AG09319 (cell line): ENCODE measurements around the gene AAR2.

ENCODE experiments used
- DNase-seq: peaks from one replicate; pipeline ENCODE4 v3.0.0-alpha.2; 2010; ENCODE audit warnings: low read depth; ENCODE audit errors: extremely low read depth
- TF ChIP-seq, protein P1 (sequence below): IDR thresholded peaks from 2 replicates; pipeline ENCODE4 v1.5.1; 2011; ENCODE audit warnings: low read depth, mild to moderate bottlenecking, inconsistent platforms, low read length, moderate library complexity

Gene AAR2

DNA sequence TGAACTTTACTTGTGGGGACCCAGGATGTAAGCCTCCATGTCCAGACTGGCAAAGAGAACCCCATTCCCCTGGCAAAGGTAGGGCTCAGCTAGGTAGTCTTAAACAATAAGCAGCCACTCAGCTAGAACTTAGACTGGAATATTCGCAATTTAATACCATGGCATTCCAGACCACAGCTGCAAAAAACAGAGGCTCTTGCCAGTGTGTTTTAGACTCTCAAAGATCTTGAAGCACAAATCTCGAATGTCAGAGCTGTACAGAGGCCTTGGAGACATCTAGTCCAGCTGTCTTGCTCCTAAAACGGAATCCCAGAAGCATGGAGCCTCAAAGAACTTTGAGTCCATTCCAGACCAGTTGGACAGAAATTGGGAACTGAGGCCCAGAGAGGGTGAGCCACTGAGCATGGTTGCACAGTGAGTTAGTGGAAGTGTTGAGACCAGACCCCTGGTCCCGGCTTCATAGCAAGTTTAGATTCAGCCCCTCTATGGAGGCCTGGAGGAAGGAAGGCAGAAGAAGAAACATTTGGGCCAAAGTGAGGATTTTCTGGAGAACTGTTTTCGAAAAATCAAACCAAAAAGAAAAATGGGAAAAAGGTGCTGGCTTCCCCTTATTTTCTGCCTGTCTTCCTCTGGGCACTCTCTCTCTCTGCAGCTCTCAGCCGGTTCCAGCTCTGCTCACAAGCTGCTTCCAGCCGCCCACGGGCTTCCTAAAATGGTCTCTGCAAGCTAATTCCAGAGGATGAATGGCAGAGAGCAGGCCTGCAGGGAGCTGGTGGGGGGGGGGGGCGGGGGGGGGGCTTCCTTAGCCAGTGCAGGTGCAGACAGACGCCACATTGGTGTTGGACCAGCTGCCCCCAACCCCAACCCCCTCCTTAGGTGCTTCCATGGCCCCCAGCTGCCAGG is 32.4 kb downstream of the AAR2 start:
- TF ChIP-seq, protein P1, sequence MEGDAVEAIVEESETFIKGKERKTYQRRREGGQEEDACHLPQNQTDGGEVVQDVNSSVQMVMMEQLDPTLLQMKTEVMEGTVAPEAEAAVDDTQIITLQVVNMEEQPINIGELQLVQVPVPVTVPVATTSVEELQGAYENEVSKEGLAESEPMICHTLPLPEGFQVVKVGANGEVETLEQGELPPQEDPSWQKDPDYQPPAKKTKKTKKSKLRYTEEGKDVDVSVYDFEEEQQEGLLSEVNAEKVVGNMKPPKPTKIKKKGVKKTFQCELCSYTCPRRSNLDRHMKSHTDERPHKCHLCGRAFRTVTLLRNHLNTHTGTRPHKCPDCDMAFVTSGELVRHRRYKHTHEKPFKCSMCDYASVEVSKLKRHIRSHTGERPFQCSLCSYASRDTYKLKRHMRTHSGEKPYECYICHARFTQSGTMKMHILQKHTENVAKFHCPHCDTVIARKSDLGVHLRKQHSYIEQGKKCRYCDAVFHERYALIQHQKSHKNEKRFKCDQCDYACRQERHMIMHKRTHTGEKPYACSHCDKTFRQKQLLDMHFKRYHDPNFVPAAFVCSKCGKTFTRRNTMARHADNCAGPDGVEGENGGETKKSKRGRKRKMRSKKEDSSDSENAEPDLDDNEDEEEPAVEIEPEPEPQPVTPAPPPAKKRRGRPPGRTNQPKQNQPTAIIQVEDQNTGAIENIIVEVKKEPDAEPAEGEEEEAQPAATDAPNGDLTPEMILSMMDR: no peak
- no peak for DNase-seq

DNA sequence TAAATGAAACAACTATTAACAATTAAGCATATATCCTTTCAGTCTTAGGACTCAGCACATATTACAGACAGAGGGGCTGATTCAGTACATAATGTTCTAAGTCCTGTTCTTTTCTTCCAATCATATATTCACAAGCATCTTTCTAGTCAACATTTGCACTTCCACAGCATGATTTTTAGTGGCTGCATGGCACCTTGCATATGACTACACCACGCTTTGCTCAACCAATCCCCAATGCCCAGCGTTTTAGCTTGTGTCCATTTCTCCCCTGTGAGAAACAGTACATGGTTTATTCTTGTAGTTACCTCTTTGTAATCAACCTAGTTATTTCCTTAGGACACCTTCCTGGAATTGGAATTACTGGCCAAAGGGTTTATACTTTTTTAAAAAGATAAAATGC is 33.2 kb downstream of the AAR2 start:
- DNase-seq: no peak
- TF ChIP-seq, protein P1: no peak

DNA sequence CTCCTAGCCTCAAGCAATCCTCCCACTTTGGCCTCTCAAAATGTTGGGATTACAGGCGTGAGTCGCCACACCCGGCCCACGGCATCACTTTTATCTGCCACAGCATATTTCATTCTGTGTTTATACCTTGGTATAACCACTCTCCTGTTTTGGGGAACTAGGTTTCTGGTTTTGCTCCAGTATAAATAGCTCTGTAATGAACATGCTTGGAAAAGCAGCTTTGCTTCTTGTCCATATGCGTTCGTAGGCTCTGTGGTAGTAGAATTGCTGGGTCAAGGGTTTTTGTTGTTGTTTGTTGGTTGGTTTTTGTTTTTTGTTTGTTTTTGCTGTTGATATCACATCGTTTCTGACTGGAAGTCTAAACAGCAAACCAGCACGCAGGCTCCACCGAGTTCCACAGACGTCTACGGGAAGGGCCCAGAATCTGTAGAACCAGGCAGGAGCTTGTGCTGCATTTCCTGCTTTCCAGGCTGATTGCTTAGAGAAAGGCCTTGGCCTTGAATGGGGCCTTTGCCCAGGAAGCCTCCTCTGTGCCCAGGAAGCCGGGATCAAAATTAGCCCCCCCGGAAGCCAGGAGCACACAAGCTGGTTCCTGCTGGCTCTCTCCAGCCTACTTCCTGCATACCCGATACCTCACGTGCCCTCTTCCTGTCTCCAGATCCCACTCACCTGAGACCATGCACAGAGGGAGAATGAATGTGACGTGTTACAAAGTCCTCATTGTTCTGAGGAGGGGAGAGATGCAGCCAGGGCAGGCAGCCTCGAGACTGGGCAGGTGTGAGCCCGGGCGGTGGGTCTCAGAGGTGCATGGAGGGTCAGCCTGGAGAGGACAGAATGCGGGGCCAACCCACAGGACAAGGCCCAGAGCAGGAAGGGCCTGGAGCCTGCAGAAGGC is 34.7 kb downstream of the AAR2 start:
- DNase-seq: no peak
- TF ChIP-seq, protein P1: no peak

DNA sequence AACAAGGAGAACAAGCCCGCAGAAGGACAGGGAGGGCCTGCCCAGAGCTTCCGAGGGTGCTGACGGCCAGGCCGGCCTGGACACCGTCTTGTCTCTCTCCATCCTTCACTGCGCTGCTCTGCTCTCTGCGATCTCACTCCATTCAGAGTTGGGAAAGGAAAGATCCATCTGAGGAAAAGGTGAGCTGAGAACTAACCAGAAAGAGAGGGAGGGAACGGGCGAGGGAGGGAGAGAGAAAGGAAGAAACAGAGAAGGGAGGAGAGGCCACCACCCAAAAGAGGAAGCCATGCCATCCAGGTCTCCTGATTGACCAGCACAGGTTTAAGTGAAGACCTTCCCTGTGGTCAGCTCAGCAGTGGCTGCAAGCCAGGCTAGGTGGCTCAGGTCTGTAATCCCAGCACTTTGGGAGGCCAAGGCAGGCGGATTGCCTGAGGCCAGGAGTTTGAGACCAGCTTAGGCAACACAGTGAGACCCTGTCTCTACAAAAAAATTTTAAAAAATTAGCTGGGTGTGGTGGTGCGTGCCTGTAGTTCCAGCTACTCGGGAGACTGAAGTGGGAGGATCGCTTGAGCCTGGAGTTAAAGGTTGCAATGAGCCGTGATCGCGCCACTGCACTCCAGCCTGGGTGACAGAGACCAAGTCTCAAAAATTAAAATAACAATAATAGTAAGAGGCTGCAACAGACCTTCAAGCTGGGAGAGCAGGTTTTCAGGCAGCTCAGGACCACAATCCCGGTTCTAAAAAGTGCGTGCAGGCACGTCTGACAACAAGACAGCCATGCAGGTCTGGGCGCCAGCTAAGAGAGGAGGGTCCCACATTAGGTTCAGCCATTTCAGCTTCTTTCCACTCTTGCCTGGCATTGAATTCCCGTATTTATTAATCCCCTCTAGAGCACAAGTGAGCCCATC is 35.6 kb downstream of the AAR2 start:
- no peak for DNase-seq
- TF ChIP-seq, protein P1: no peak

DNA sequence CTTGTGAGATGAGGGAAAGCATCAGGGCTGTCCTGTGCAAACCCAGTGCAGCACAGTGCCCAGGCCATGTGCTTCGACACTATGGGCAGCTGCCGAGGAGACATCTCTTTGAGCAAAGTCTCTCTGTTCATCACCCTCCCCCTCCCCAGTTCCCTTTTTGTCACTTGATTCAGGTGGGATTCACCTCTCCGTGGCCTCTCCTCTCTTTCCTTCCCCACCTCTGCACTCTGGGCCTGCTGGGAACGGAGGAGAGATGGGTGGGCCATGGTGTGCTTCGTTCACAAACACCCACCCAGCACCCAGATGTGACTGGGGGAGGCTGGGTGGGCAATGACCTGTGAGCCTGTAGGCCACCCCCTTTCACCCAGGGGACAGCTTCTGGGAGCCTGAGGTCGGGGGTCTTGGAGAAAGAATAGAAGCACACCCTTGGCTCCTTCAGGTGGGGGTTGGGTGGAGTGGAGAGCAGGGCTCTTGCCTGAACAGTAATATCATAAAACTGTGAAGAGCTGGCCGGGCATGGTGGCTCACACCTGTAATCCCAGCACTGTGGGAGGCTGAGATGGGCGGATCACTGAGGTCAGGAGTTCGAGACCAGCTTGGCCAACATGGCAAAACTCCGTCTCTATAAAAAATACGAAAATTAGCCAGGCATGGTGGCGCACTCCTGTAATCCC is 36.4 kb downstream of the AAR2 start:
- TF ChIP-seq, protein P1: no peak

DNA sequence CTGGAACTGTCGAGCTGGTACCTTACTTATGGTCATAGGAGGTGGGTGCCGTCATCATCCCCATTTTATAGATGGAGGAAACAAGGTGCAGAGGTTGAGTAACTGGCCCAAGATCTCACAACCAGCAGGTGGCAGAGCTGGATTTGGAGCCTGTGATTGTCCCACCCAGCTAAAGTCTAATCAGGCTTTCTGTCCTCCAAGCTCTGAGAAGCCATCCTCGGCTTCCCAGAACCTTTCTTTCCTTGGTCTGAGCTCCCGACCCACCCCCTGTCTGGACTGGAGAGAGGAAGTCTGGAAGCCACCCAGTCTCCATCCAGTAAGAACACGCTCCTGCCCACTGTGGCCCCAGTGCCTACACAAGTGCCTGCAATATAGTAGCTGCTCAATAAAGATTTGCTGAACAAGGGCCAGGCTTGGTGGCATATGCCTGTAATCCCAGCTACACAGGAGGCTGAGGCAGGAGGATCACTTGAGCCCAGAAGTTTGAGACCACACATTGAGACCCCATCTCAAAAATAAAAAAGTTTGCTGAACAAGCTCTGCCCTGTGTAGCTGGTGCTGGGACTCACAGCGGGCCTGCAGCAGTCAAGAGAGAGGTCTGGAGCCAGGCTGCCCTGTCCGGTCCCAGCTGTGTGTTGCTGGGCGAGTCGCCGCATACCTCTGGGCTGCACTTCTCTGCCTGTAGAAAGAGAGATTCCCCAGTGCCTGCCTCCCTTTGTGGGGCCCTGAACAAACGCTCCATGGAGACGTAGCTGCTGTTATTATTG is 37.3 kb downstream of the AAR2 start:
- no peak for DNase-seq
- TF ChIP-seq, protein P1: peak; percentile 40

More for the DNA sequence above, 36.4 kb downstream of the AAR2 start:
- no peak for DNase-seq
